ENCODE measurements around the gene DEFB125.

Gene DEFB125

DNA sequence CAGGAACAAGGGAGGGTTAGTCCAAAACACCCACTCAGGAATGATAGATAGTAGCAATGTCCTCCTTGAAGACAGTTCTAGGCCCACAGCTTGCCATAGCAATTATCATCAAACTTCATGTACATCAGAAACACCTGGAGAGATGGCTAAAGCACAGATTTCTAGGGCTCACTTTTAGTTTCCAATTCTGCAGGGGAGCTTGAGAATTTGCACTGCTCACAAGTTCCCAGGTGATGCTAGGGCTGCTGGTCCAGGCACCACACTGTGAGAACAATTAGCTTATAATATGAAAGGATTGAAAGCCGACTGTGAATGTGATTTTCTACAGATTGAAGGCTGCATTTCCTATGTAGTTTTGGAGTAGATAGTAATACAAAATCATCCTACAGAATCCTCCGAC, 58.4 kb downstream of the DEFB125 start:
- H3K27me3 ChIP-seq (ENCODE audit: control insufficient read depth in 1 of 2, insufficient read depth in 2 of 2, low read length in 2 of 2), result peaks cover 0 to 3% of the 10 kb centered on the region in 2 donors
- H3K9ac ChIP-seq (ENCODE audit: low read length in 2 of 2), result no peak overlapping the region
- H3K36me3 ChIP-seq (ENCODE audit: control insufficient read depth in 2 of 2, insufficient read depth in 2 of 2, low read length in 2 of 2), result no peaks in the 10 kb centered on the region
- no peak overlapping the region for H3K27ac ChIP-seq (ENCODE audit: low read length)
- H3K9me3 ChIP-seq (ENCODE audit: control insufficient read depth in 2 of 2, low read length in 2 of 2), result no peaks in the 10 kb centered on the region
- no peaks in the 10 kb centered on the region for H3K4me1 ChIP-seq (ENCODE audit: control insufficient read depth, insufficient read depth, low read length)
- no peak overlapping the region for H3K4me3 ChIP-seq (ENCODE audit: low read length in 2 of 2)
